ENCODE measurements around the gene CCDC197. TPM values are rescaled to one million over a fixed set of nuclear protein-coding genes. Genes with fewer than 3 reads are reported as not detected.

Gene CCDC197
- total and polyA plus RNA-seq, 7 donors = not detected

- peak overlapping the region in 1 of 4 donors; percentile 62 for H3K27ac ChIP-seq
- no peak overlapping the region for H3K4me3 ChIP-seq
- H3K36me3 ChIP-seq = no peaks in the 10 kb centered on the region
Measured at GRCh38 chr14:93987815-93988476, 9.2 kb upstream of the CCDC197 start.

GRCh38 chr14:93989939-93990338 is 7.2 kb upstream of the CCDC197 start:
- DNase-seq = no peak
- TF ChIP-seq POLR2AphosphoS5 (IDR thresholded peaks at IDR 0.05) (no peak), CTCF (IDR thresholded peaks at IDR 0.05) (no peak), POLR2A (IDR thresholded peaks at IDR 0.05) (no peak), EP300 (IDR thresholded peaks at IDR 0.05) (no peak)
- Histone ChIP-seq H3K9me3 (no peaks in the 10 kb centered on the region), H3K4me3 (no peak overlapping the region), H3K4me1 (peaks cover 0 to 33% (median 25%) of the 10 kb centered on the region in 4 donors), H3K27ac (no peak overlapping the region), H3K27me3 (no peaks in the 10 kb centered on the region), H3K36me3 (no peaks in the 10 kb centered on the region)
- intact Hi-C loops (cut with DNase I) = loop anchor here (10.0 kb wide), 1 partner anchor 925 kb away; no protein-coding TSS in a partner anchor
- WGBS, 2 donors = 60 to 70% methylated on average over 4 of the region's 4 CpGs

More at GRCh38 chr14:93987815-93988476, 9.2 kb upstream of the CCDC197 start:
- no peak for DNase-seq
- TF ChIP-seq CTCF (IDR thresholded peaks at IDR 0.05) = no peak
- no peak for TF ChIP-seq POLR2AphosphoS5 (IDR thresholded peaks at IDR 0.05)
- no peak for TF ChIP-seq POLR2A (IDR thresholded peaks at IDR 0.05)
- TF ChIP-seq EP300 (IDR thresholded peaks at IDR 0.05) = no peak
- peaks cover 0 to 44% (median 29%) of the 10 kb centered on the region in 4 donors for H3K4me1 ChIP-seq
- H3K27me3 ChIP-seq = no peaks in the 10 kb centered on the region
- no peaks in the 10 kb centered on the region for H3K9me3 ChIP-seq
- 57 to 76% methylated on average over 3 of the region's 3 CpGs for WGBS, 2 donors
- intact Hi-C loops (cut with DNase I) = loop anchor here (10.0 kb wide), 1 partner anchor 923 kb away; no protein-coding TSS in a partner anchor

- 88 to 90% methylated on average over 10 of the region's 10 CpGs for WGBS, 2 donors
- DNase-seq = no peak
- no peaks in the 10 kb centered on the region for H3K9me3 ChIP-seq
- no peaks in the 10 kb centered on the region for H3K36me3 ChIP-seq
- peaks cover 0 to 39% (median 31%) of the 10 kb centered on the region in 4 donors for H3K4me1 ChIP-seq
- intact Hi-C loops (cut with DNase I) = no loop called here
- no peak overlapping the region for H3K4me3 ChIP-seq
- no peaks in the 10 kb centered on the region for H3K27me3 ChIP-seq
- H3K27ac ChIP-seq = peak overlapping the region in 2 of 4 donors; percentile 52 to 75
- TF ChIP-seq EP300 (IDR thresholded peaks at IDR 0.05) (no peak), CTCF (IDR thresholded peaks at IDR 0.05) (no peak), POLR2AphosphoS5 (IDR thresholded peaks at IDR 0.05) (no peak), POLR2A (IDR thresholded peaks at IDR 0.05) (no peak)
Measured at GRCh38 chr14:93991212-93991611, 5.9 kb upstream of the CCDC197 start.

GRCh38 chr14:93991649-93992048 is 5.5 kb upstream of the CCDC197 start:
- Histone ChIP-seq H3K27me3 (no peaks in the 10 kb centered on the region), H3K9me3 (no peaks in the 10 kb centered on the region), H3K27ac (peak overlapping the region in 2 of 4 donors; percentile 52 to 75), H3K36me3 (no peaks in the 10 kb centered on the region), H3K4me3 (no peak overlapping the region), H3K4me1 (peaks cover 0 to 42% (median 31%) of the 10 kb centered on the region in 4 donors)
- no peak for DNase-seq
- 89 to 95% methylated on average over 4 of the region's 4 CpGs for WGBS, 2 donors
- TF ChIP-seq POLR2AphosphoS5 (IDR thresholded peaks at IDR 0.05) = no peak
- TF ChIP-seq POLR2A (IDR thresholded peaks at IDR 0.05) = no peak
- TF ChIP-seq CTCF (IDR thresholded peaks at IDR 0.05) = no peak
- TF ChIP-seq EP300 (IDR thresholded peaks at IDR 0.05) = no peak
- intact Hi-C loops (cut with DNase I) = no loop called here

Measured in sigmoid colon (tissue), 7 donors.